HUDEP-2 (cell line): Measurements from ENCODE around the gene LAMC2.

ENCODE experiments used
- DNase-seq, 76 experiments: peaks; one replicate each; lab custom pipeline; 2025; ENCODE audit not compliant: unreplicated experiment in 76 of 76; lab: John Stamatoyannopoulos, UW

The LAMC2 gene

DNA sequence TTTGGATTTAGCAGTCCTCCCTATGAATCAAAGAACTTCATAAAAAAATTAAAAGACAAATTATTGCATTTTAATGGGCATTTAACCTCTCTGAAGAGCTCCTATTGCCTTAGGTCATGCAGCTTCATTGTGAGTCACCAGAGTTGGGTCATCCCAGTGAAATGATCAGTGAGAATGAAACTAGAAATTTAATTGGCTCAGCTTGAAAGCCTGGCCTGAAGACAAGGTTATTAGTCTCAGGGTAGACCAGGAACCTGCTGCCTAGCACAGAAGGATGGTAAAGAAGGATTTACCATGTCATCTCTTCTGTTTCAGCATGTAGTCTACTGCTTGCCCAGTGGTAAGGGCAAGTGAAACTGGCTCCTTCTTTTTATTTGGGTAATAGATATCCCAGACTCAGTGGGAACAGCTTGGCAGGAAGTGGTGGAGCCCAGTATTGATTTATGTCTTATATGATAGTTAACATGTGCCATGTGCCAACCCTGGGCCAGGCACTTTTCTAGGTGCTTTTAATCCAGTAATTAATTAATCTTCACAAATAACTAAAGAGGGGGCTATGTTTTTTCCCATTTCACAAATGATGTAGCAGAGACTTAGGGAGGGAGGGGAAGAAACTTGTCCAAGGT lies 23.6 kb downstream of the LAMC2 start:
- DNase-seq: no peak

- no peak for DNase-seq
Observed at GRCh38 chr1:183210681-183211080, 24.6 kb downstream of the LAMC2 start.

GRCh38 chr1:183212870-183213269 lies 26.8 kb downstream of the LAMC2 start:
- DNase-seq: no peak

DNA sequence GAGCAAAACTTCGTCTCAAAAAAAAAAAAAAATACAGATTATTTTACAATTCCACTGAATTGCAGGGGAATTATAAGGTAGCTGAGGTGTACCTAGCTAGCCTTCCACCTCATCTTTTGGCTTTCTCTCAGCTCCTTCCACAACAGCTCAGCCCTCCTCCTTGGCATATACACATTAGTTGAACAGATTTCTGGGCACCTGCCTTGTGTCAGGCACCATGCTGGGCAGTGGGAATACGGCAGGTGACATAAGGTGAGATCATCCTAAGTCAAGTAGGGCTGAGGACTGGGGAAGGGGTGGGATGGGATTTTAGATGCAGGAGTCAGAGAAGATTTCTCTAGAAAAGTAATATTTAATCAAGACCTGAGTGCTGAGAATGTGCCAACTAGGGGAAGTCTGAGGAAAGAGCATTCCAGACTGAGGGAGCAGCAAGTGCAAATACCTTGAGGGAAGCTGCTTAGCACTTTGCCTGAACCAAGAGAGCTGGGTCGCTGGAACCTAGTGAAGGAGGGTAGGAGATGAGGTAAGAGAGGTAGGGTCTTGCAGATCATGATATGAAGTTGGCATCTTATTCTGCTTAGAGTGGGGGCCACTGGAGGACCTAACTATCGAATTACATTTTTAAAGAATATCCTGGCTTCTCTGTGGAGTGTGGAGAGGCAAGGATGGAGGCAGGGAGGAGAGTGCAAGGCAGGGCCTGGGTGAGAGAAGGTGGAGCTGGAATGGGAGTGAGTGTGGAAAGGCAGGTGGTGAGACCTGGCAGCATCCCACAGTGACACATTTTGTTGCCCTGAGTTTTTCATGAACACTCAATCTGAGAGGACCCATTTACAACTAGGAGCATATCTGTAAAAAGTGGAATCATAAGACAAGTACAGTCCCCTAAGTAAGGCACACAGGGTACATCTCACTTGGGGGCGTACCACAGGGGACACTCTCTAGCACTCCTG lies 28.2 kb downstream of the LAMC2 start:
- no peak for DNase-seq

- DNase-seq: no peak
Observed at GRCh38 chr1:183215076-183215720, 29.1 kb downstream of the LAMC2 start.

- DNase-seq: peak in 1 of 76 experiments; percentile 10
Observed at GRCh38 chr1:183215936-183216335, 29.9 kb downstream of the LAMC2 start.

DNA sequence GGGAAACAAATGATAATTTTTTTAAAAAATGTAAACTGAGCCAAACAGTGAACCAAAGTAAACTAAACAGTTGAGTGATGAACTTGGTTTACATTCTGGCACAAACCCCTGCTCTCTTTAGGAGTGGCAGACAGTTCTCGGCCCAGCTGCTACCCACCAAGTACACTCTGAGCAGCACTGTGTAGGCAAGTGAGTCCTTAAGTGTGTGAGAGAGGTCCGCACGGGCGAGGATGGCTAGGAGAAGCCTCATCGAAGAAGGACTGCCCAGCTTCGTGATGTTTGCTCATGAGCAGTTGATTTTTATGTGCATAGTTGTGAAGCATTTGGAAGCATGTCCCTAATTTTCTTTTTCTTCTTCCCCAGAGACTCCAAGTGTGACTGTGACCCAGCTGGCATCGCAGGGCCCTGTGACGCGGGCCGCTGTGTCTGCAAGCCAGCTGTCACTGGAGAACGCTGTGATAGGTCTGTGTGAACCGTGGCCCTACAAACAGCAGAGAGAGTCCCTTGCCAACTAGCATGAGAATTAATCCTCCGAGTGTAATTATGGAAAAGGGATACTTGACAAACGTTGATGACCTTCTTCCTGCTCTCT lies 32.1 kb downstream of the LAMC2 start:
- DNase-seq: no peak

- DNase-seq: no peak
Observed at GRCh38 chr1:183218971-183219615, 33.0 kb downstream of the LAMC2 start.

GRCh38 chr1:183219616-183220009 lies 33.5 kb downstream of the LAMC2 start:
- DNase-seq: no peak

- DNase-seq: no peak
Observed at GRCh38 chr1:183222909-183223308, 36.8 kb downstream of the LAMC2 start.

DNA sequence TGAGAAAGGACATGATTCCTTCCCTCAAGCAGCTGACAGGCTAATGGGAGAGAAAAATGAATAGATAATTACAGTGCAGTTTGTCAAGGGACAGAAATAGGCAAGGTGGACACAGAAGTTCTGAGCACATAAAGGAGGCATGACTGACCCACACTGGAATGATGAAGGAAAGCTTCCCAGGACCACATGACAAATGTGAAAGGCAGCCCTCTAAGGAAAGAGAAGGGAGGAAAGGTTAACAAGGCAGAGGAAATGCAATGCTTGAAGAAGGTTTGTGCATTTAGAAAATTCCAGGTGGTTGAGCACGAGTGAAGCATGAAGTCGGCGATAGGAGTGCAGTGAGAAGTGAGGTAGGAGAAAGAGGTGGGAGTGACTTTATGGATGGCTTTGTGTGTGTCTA lies 37.4 kb downstream of the LAMC2 start:
- peak in 1 of 76 experiments; percentile 3 for DNase-seq

- no peak for DNase-seq
Observed at GRCh38 chr1:183226361-183226760, 40.3 kb downstream of the LAMC2 start.

DNA sequence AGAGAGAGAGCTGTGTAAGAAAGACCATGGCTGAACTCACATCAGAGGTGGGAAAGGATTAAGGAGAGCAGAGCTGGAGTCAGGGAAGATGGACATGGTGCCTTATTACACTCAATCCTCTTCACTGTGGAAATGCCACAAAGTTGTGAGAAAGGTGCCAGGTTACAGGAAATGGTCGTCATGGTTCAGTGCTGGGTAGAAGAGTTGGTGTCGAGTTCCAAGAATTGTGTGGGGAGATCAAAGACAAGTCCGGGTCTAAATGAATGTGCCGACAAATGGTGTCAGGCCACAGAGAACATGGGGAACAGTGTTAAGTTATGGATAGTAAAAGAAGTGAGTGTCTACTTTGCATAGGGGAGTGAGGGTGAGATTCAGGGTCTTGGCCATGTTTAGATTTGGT lies 40.9 kb downstream of the LAMC2 start:
- no peak for DNase-seq

DNA sequence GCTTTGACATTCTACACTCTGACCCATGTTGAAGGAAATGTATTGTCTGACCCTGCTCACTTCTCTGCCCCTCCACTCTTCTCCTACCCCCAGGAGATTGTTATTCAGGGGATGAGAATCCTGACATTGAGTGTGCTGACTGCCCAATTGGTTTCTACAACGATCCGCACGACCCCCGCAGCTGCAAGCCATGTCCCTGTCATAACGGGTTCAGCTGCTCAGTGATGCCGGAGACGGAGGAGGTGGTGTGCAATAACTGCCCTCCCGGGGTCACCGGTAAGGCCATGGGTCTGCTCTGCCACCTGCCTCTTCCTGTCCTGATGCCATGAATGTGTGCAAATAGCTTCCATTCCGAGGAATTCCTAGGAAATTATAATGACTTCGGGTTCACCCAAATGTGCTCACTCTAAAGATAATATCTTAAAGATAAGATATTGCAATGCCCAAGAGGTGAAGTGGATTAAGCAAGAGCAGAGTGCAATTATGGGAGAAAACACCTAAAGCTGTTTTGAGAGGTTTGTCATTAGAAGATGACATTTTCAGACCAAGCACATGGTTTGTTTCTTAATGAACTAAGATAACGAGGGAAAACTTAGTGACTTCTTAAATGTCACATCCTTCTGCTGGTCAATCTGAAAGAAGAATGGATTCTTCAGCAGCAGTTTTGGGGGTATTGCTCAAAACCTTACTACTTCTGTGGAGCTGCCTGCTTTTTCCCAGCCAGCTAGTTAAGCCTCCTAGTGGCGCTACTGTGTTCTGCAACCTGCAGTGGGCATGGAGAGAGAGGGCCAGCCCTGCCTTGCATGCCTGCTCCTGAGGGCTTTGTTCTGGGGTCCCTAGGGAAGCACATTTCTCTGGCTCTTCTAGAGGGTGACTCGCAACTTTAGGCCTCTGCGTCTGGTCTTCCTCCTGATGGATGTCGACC lies 41.6 kb downstream of the LAMC2 start:
- peak in 38 of 76 experiments; percentile 2 to 61 (median 19) for DNase-seq

- no peak for DNase-seq
Observed at GRCh38 chr1:183228347-183229220, 42.5 kb downstream of the LAMC2 start.

GRCh38 chr1:183230413-183230812 lies 44.3 kb downstream of the LAMC2 start:
- DNase-seq: no peak

DNA sequence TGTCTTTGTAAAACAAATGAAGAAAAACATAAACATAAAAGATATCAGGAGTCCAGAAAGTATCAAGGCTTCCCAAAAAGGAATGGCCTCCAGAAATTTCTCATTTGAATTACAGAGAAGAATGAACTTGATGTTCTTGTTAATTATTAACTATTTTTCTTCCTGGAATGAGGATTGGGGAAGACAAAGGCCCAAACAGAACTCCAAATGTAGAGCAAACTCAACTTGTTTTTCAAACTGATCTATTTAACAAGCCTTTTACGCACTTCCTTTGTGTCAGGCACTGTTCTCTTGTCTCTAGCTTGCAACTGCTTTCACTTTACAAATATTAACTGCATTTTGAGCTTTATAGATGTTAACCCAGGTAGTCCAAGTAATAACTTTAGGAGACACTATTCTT lies 45.5 kb downstream of the LAMC2 start:
- DNase-seq: no peak

DNA sequence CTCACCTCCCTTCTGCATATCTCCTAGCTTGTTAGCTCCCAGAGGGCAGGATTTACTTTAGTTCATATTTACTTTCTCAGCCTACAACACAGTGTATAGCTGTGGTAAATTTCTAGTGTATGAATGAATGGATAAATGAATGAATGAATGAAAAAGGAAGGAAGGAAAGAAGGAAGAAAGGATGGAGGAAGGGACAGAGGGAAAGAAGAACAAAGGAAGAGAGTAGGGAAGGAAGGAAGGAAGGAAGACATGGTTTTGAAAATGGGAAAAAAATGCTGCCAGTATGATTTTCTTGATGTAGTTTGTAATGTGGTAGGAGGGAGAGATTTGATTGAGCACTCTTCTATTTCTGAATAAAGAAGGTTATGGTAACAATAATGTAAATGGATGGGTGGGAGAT lies 47.0 kb downstream of the LAMC2 start:
- no peak for DNase-seq
